GM20000 (cell line): Measurements from ENCODE around the gene TNS3.

Source experiments
- DNase-seq: peaks from one replicate; pipeline ENCODE4 v3.0.0; 2012; ENCODE audit warnings: low spot score
- TF ChIP-seq, protein P1 (sequence below): IDR thresholded peaks from 2 replicates; pipeline ENCODE4 v1.5.1; 2012; ENCODE audit warnings: mild to moderate bottlenecking, control low read depth; ENCODE audit errors: extremely low read depth, missing control alignments

TNS3 gene

DNA sequence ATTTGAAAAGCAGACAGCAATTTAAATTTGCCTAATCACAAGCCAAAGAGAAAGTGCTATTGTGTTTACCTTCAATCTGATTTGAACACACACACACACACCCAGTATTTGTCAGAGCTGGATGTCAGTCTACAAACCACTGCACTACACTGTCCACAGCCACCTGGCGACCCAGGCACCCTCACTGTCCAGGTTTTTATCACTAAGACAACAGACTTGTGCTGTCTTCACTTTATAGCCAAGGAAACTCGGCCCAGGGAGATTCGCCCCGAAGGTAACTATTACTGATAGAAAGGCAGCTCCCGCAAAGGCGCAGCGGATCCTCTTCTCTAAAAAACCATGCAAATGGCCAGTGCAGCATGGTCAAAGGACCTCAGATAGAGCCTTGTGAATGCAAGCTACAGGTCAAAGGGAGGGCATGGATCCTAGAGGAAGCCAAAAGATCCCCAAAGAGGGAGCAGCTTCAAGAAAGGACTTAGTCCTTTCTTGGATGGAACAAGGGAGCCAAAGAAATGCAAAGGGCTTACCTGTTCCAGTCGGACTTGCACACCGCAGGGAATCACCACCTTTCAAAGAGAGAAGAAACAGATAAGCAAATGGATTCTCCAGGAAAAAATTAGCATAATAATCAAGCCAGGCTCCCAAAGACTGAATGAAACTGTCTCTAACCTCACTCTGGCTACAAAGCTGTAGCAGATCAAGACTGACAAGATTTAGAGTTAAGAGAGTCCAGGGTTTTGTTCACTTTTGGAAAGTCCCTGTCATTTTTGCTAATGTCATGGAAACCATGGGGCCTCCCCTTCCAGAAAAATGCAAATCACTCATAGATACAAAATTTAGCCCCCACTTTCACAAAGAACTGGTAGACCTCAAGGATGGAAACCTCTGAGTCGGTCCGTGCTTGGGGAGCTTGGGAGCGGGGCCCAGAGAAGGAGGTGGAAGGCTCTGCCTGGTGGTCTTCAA lies 101.1 kb downstream of the TNS3 start:
- TF ChIP-seq, protein P1, sequence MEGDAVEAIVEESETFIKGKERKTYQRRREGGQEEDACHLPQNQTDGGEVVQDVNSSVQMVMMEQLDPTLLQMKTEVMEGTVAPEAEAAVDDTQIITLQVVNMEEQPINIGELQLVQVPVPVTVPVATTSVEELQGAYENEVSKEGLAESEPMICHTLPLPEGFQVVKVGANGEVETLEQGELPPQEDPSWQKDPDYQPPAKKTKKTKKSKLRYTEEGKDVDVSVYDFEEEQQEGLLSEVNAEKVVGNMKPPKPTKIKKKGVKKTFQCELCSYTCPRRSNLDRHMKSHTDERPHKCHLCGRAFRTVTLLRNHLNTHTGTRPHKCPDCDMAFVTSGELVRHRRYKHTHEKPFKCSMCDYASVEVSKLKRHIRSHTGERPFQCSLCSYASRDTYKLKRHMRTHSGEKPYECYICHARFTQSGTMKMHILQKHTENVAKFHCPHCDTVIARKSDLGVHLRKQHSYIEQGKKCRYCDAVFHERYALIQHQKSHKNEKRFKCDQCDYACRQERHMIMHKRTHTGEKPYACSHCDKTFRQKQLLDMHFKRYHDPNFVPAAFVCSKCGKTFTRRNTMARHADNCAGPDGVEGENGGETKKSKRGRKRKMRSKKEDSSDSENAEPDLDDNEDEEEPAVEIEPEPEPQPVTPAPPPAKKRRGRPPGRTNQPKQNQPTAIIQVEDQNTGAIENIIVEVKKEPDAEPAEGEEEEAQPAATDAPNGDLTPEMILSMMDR: no peak

DNA sequence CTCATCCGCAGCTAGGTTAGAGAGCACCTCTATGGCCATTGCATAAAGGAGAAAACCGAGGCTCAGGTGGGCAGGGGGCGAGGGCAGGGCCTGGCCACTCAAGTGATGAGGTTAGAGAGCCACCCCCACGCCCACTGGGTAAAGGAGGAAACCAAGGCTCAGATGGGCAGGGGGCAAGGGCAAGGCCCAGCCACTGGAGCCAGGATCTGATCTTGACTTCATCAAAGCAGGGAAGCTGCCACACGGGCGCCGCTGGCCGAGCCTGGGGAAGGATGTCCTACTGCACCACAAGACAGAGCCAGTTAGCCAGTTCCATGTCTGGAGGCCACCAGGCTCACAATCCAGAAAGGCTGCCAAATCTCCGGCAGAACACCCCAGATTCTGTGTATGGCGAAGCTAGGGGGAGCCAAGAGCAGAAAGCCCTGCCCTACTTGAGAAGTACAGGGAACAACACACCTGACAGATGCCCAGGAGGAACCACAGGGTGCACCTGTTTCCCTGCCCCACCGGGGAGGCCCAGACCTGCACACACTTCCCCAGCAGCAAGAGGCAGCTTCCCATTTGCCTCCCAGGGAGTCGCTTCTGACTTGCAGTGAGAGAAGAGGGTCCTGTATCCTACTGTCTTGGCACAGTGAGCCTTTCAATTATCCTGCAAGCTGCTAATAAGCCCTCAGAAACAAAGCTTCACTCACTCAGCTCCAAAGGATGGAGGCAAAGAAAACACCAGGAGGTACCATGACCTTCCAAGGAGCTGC lies 101.9 kb downstream of the TNS3 start:
- DNase-seq: no peak
- TF ChIP-seq, protein P1: no peak

More for the DNA sequence above, 101.1 kb downstream of the TNS3 start:
- peak; percentile 75 for DNase-seq

DNA sequence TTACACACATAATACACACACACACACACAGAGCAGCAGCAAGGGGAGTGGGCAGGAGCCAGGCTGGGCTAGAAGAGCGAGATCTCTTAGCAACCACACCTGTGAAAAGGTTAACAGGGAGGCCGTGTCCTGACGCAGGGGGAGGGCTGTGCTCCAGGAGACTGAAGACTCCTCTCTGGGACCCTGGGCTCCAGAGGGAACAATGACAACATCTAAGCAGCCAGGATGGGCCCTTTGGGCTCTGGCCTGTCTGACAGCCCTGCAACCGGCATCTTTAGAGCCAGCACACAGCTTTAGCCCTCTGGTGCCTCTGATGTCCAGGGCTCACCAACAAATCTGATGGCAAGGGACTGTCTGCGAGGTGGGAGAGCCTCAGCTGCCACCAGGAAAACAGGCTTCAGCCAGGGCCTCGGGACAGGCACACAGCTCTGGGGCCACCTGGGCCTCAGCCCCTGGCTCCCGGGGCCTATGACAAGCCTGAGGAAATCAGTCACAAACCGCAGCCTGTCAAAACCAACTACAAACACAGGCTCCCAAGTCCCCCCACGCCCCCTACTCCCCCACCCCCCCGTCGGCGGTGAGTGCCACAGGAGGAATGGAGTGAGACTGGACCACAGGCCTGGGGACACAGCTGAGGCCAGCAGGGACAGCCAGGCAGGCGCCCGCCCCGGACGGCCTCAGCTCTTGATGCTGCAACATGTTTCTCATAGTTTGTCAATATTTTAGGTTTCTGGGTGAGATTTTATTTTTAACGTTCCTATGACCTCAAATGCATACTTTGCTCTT lies 102.8 kb downstream of the TNS3 start:
- TF ChIP-seq, protein P1: no peak
- no peak for DNase-seq

DNA sequence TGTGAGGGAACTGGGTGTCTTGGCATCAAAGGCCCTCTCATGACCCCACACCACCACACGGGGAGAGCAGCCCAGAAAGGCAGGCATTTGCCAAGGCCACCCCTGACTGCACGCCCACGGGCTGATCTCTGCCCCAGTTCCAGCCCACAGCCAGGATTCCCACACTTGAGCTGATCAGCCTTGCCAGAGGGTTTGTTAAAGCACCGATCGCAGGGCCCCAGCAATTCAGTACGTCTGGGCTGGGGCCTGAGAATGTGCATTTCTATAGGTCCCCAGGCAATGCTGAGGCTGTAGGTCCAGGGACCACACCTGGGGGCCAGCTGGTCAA lies 103.9 kb downstream of the TNS3 start:
- TF ChIP-seq, protein P1: no peak
- DNase-seq: no peak

DNA sequence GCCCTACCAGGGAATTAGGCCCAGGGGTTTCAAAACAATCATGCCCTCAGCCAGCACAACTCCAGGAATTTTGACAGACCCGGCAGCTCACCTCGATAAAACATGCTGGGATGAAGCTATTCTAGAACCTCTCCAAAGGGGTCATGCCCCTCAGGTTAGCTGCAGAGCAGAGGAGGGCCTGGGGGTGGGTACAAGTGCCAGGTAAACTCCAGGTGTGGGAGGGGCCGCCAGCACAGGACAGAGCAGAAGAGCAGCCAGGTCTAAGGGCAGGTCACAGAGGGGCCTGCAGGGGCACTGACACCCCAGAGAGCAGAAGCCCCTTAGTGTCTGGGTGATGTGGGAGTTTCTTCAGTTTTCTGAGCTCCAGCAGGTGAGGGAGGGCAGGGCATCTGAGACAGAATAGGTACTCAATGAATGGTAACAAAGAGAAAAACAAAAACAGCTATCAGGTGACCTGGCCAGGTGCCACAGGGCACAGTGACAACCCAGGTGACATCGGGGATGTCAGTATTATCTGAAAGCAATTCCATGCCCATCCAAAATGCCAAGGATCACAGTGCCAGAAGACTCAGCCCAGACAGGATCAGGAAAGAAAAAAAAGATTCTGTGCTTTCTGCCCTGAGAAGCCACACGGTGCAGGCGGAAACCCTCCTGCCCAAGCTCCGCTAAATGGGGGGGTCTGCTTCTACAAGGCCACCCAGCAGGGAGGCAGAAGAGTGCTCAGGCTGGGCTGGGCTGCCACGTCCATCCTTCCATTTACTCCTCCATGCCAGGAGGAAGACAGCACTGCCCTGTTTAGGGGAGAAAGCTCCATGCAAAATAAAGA lies 104.5 kb downstream of the TNS3 start:
- DNase-seq: no peak
- TF ChIP-seq, protein P1: no peak

DNA sequence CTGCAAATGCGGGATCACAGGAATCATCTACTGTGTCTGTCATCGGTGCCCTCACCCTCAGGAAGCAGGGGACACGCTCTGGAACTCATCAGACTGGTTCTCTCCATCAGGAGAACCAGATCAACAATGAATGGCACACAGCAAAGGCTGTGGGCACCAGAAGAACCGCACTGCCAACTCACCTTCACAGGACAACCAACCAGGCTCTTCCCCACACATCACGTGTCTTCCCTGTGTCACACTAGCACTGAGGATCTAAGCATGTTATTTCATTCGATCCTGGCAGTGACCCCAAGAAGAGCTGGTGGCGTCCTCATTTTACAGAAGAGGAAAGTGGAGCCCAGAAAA lies 106.1 kb downstream of the TNS3 start:
- DNase-seq: no peak
- TF ChIP-seq, protein P1: no peak
